GM23248 (cell line): Measurements from ENCODE around the gene TAF10.

Source experiments
- EZH2 ChIP-seq: fragments of 200-600 bp; sonication (generic); IDR thresholded peaks from 2 replicates; pipeline ENCODE4 v1.6.1; 2018; ENCODE audit warnings: antibody characterized with exemption, mild to moderate bottlenecking; ENCODE audit not compliant: insufficient read depth, poor library complexity, severe bottlenecking
- EZH2phosphoT487 ChIP-seq: fragments of 200-600 bp; sonication (generic); IDR thresholded peaks from 2 replicates; pipeline ENCODE4 v1.6.1; 2018; ENCODE audit warnings: antibody characterized with exemption, moderate library complexity, mild to moderate bottlenecking, low read depth; ENCODE audit not compliant: insufficient read depth

- TF ChIP-seq EZH2phosphoT487 = no peak
- no peak for TF ChIP-seq EZH2
These were observed 45.3 kb upstream of the TAF10 start for GRCh38 chr11:6657346-6657745.
